GM12801 (cell line): Measurements from ENCODE around the gene NAV3.

ENCODE experiments used
- CTCF ChIP-seq: IDR thresholded peaks from one replicate; pipeline ENCODE4 v1.5.1; 2011; ENCODE audit warnings: control low read depth; ENCODE audit not compliant: insufficient read length; ENCODE audit errors: extremely low read depth

Gene NAV3

GRCh38 chr12:77818351-77818750 is 12.3 kb upstream of the NAV3 start:
- no peak for TF ChIP-seq CTCF

GRCh38 chr12:77821699-77822203 is 8.9 kb upstream of the NAV3 start:
- TF ChIP-seq CTCF, result no peak

GRCh38 chr12:77833329-77833728 is 2.6 kb downstream of the NAV3 start:
- TF ChIP-seq CTCF, result no peak

- no peak for TF ChIP-seq CTCF
Measured at GRCh38 chr12:77834618-77835017, 3.9 kb downstream of the NAV3 start.

GRCh38 chr12:77835969-77836368 is 5.3 kb downstream of the NAV3 start:
- no peak for TF ChIP-seq CTCF

- TF ChIP-seq CTCF, result no peak
Measured at GRCh38 chr12:77837876-77838291, 7.2 kb downstream of the NAV3 start.

- TF ChIP-seq CTCF, result no peak
Measured at GRCh38 chr12:77841521-77841920, 10.8 kb downstream of the NAV3 start.

- no peak for TF ChIP-seq CTCF
Measured at GRCh38 chr12:77842430-77842829, 11.7 kb downstream of the NAV3 start.
